Smooth muscle cell (in vitro differentiated cells): Measurements from ENCODE around the gene RHEB. TPM values are rescaled to one million over a fixed set of nuclear protein-coding genes. Genes with fewer than 3 reads are reported as not detected.

Source experiments
- DNase-seq: peaks from one replicate; lab custom pipeline; 2025; ENCODE audit not compliant: unreplicated experiment; lab: John Stamatoyannopoulos, UW
- H2AFZ ChIP-seq: fragments of 200-600 bp; sonication (generic); 2 replicates; pipeline ENCODE4 v1.6.0; 2016; ENCODE audit warnings: antibody characterized with exemption, low read depth, mild to moderate bottlenecking
- H3F3A ChIP-seq: fragments of 200-600 bp; sonication (generic); 2 replicates; pipeline ENCODE4 v1.6.0; 2017; ENCODE audit warnings: antibody characterized with exemption, low read depth
- H3K27ac ChIP-seq: fragments of 200-600 bp; sonication (generic); 2 replicates; pipeline ENCODE4 v1.5.1; 2016; ENCODE audit warnings: low read depth, mild to moderate bottlenecking
- H3K27me3 ChIP-seq: fragments of 200-600 bp; sonication (generic); 2 replicates; pipeline ENCODE4 v1.6.1; 2016; ENCODE audit warnings: low read depth, mild to moderate bottlenecking
- H3K36me3 ChIP-seq: fragments of 200-600 bp; sonication (generic); 2 replicates; pipeline ENCODE4 v1.5.1; 2016; ENCODE audit warnings: low read depth
- H3K4me1 ChIP-seq: fragments of 200-600 bp; sonication (generic); 2 replicates; pipeline ENCODE4 v1.5.1; 2016; ENCODE audit warnings: low read depth
- H3K4me2 ChIP-seq: fragments of 200-600 bp; sonication (generic); 2 replicates; pipeline ENCODE4 v1.6.0; 2016; ENCODE audit warnings: mild to moderate bottlenecking
- H3K4me3 ChIP-seq: fragments of 200-600 bp; sonication (generic); 2 replicates; pipeline ENCODE4 v1.5.1; 2016; ENCODE audit warnings: mild to moderate bottlenecking
- H3K79me2 ChIP-seq: fragments of 200-600 bp; sonication (generic); 2 replicates; pipeline ENCODE4 v1.6.0; 2016; ENCODE audit warnings: low read depth, mild to moderate bottlenecking
- H3K9ac ChIP-seq: fragments of 200-600 bp; sonication (generic); 2 replicates; pipeline ENCODE4 v1.6.0; 2016; ENCODE audit warnings: low read depth
- H3K9me3 ChIP-seq: fragments of 200-600 bp; sonication (generic); replicated peaks from 2 replicates; pipeline ENCODE4 v1.5.1; 2016; ENCODE audit warnings: low read depth
- H4K20me1 ChIP-seq: fragments of 200-600 bp; sonication (generic); 2 replicates; pipeline ENCODE4 v1.6.0; 2016; ENCODE audit warnings: low read depth
- WGBS: methylation state at CpG from one replicate; pipeline ENCODE4 v1.1.7; 2016; ENCODE audit warnings: low lambda C conversion rate; 5-methylcytosine and 5-hydroxymethylcytosine counted together
- polyA plus RNA-seq: library from polyadenylated mRNA; unstranded; fragments of >200 nt; fragmentation: Nextera tagmentation; extraction: Ambion mirVana; gene quantifications from 2 replicates; pipeline ENCODE4 v1.2.1, GENCODE V29; 2016
- total RNA-seq: library from RNA; depleted of rRNA; stranded (reverse); fragments of >200 nt; gene quantifications from 2 replicates; pipeline ENCODE4 v1.2.3, GENCODE V29; 2014
- TF ChIP-seq, protein P1 (sequence below): fragments of 200-600 bp; sonication (generic); IDR thresholded peaks from 2 replicates; pipeline ENCODE4 v1.5.1; 2017; ENCODE audit warnings: borderline replicate concordance, mild to moderate bottlenecking, antibody characterized with exemption; ENCODE audit not compliant: insufficient read depth, poor library complexity, severe bottlenecking

The RHEB gene
- total and polyA plus RNA-seq, 2 experiments from 2014 or later = 115 to 151 TPM

DNA sequence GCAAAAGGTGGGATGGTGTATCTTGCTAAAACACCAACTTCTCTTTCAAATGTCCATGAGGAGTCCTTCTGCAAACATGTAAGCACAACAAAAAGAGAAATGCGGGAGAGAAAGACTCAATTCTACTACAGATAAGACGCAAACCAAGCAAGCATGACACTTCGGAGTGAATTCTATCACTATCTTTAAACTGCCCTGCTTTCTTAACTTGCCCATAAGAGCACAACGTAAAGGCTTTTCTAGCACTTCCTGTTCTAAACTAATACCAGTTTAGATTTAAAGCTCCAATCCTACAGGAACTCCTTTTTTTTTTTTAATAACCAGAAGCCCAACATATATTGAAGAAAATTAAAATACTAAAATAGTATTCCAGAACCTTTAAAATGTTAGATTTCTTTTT is 8.4 kb downstream of the RHEB start:
- DNase-seq = no peak
- no peak overlapping the region for H3K4me3 ChIP-seq
- peaks cover 100% of the 10 kb centered on the region for H4K20me1 ChIP-seq
- no peaks in the 10 kb centered on the region for H3K4me1 ChIP-seq
- H2AFZ ChIP-seq = no peak overlapping the region
- WGBS = 85% methylated on average over 4 of the region's 4 CpGs
- no peak overlapping the region for H3K27ac ChIP-seq
- no peak overlapping the region for H3K4me2 ChIP-seq
- H3K36me3 ChIP-seq = no peaks in the 10 kb centered on the region
- H3F3A ChIP-seq = peaks cover 3% of the 10 kb centered on the region
- H3K9me3 ChIP-seq = no peaks in the 10 kb centered on the region
- no peaks in the 10 kb centered on the region for H3K27me3 ChIP-seq
- H3K79me2 ChIP-seq = peaks cover 100% of the 10 kb centered on the region
- TF ChIP-seq, protein P1, sequence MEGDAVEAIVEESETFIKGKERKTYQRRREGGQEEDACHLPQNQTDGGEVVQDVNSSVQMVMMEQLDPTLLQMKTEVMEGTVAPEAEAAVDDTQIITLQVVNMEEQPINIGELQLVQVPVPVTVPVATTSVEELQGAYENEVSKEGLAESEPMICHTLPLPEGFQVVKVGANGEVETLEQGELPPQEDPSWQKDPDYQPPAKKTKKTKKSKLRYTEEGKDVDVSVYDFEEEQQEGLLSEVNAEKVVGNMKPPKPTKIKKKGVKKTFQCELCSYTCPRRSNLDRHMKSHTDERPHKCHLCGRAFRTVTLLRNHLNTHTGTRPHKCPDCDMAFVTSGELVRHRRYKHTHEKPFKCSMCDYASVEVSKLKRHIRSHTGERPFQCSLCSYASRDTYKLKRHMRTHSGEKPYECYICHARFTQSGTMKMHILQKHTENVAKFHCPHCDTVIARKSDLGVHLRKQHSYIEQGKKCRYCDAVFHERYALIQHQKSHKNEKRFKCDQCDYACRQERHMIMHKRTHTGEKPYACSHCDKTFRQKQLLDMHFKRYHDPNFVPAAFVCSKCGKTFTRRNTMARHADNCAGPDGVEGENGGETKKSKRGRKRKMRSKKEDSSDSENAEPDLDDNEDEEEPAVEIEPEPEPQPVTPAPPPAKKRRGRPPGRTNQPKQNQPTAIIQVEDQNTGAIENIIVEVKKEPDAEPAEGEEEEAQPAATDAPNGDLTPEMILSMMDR = no peak
- H3K9ac ChIP-seq = no peak overlapping the region

DNA sequence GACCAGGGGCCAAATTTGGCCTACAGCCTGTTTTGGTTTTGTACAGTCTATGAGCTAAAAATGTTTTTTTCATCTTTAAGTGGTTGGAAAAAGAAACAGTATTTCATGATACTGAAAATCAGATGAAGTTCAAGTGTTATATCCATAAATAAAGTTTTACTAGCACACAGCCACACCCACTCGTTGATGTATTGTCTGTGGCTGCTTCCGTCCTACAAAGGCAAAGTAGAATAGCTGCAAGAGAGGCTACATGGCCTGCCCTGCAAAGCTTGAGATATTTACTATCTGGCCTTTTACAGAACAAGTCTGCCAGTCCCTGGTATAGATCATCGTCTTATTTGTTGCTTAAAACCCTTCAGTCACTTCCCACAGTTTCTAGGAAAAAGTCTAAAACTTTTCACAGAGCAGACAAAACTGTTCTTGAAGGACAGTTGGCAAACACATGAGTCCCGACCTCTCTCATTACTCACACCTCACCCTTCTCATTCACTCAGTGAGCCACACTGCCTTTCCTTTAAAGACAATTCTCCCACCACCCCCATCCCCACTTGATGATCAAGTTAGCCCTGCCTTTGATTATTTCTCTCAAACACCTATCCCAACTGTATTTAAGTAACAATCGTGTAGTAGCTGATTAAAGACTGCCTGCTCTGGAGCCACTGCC is 9.9 kb downstream of the RHEB start:
- H2AFZ ChIP-seq = no peak overlapping the region
- H3K4me1 ChIP-seq = no peaks in the 10 kb centered on the region
- no peak overlapping the region for H3K27ac ChIP-seq
- WGBS = 73% methylated on average over 5 of the region's 5 CpGs
- H3F3A ChIP-seq = peaks cover 3% of the 10 kb centered on the region
- H3K4me3 ChIP-seq = no peak overlapping the region
- no peak for DNase-seq
- H4K20me1 ChIP-seq = peaks cover 100% of the 10 kb centered on the region
- no peaks in the 10 kb centered on the region for H3K36me3 ChIP-seq
- H3K79me2 ChIP-seq = peaks cover 100% of the 10 kb centered on the region
- TF ChIP-seq, protein P1 = no peak
- H3K4me2 ChIP-seq = no peak overlapping the region
- H3K9ac ChIP-seq = no peak overlapping the region
- H3K9me3 ChIP-seq = no peaks in the 10 kb centered on the region
- no peaks in the 10 kb centered on the region for H3K27me3 ChIP-seq

DNA sequence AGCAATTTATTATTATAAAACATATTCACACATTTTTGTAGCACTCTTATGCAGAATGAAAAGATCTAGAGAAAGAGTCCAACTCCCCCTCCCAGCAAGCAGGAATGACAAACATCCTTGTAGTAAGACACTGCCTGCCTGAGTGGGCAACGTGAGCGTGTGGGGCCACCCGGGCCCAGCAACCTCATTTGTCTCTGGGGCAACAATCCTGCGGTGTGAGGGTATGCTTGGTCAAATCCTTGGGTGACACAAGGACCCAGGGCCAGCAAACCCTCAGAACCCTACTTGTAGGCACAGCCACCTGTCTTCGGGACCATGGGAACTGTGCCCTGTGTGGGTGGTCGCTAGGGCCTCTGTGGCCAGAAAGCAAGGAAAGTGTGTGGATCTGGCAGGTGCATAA is 10.7 kb downstream of the RHEB start:
- H3K27me3 ChIP-seq = no peaks in the 10 kb centered on the region
- no peak overlapping the region for H3K27ac ChIP-seq
- DNase-seq = no peak
- H3K79me2 ChIP-seq = peaks cover 99% of the 10 kb centered on the region
- no peak overlapping the region for H3K4me3 ChIP-seq
- WGBS = 74% methylated on average over 6 of the region's 6 CpGs
- TF ChIP-seq, protein P1 = no peak
- no peak overlapping the region for H3K9ac ChIP-seq
- peaks cover 100% of the 10 kb centered on the region for H4K20me1 ChIP-seq
- peaks cover 1% of the 10 kb centered on the region for H3F3A ChIP-seq
- no peaks in the 10 kb centered on the region for H3K4me1 ChIP-seq
- no peak overlapping the region for H3K4me2 ChIP-seq
- no peaks in the 10 kb centered on the region for H3K36me3 ChIP-seq
- no peaks in the 10 kb centered on the region for H3K9me3 ChIP-seq
- H2AFZ ChIP-seq = no peak overlapping the region

DNA sequence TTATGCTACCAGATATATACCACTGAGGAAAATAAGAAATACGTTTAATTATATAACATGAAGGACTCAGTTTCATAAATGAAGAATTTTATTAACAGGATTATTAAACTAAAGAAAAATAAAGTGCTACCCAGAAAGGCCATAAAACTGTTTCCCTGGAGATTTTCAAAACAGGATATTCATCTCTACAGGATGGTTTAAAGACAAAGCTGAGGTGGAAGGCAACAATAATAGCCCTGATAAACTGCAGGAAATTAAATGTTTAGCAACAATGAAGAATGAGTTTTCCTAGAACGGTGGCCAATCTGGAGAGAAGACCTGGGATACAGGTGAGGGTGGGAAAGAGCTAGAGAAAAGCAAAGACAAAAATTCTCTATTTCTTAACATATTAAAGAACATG is 11.9 kb downstream of the RHEB start:
- Histone ChIP-seq H3K4me1 (no peaks in the 10 kb centered on the region), H3K27ac (no peak overlapping the region), H4K20me1 (peaks cover 100% of the 10 kb centered on the region), H3K9ac (no peak overlapping the region), H3K4me3 (no peak overlapping the region), H3K36me3 (no peaks in the 10 kb centered on the region), H3K9me3 (no peaks in the 10 kb centered on the region), H3K27me3 (no peaks in the 10 kb centered on the region), H3K4me2 (no peak overlapping the region), H3K79me2 (peaks cover 96% of the 10 kb centered on the region), H3F3A (peaks cover 2% of the 10 kb centered on the region), H2AFZ (no peak overlapping the region)
- no peak for DNase-seq
- 81% methylated on average over 2 of the region's 2 CpGs for WGBS
- TF ChIP-seq, protein P1 = no peak
